ENCODE measurements around the gene TMEFF2. TPM values are rescaled to one million over a fixed set of nuclear protein-coding genes. Genes with fewer than 3 reads are reported as not detected.
A peak's percentile ranks its signal among the peaks of the same experiment; 100 is the strongest.

The TMEFF2 gene
- total RNA-seq, 1 donor, result not detected

GRCh38 chr2:192073878-192074277, 120.9 kb downstream of the TMEFF2 start:
- DNase-seq (ENCODE audit: low read depth), result no peak
- TF ChIP-seq CTCF (IDR thresholded peaks at IDR 0.05; ENCODE audit: insufficient read depth, low read depth, low read length), result no peak
- no peak overlapping the region for H3K4me3 ChIP-seq (ENCODE audit: low read depth, low read length)

- no peak overlapping the region for H3K4me3 ChIP-seq (ENCODE audit: low read depth, low read length)
- no peak for TF ChIP-seq CTCF (IDR thresholded peaks at IDR 0.05; ENCODE audit: insufficient read depth, low read depth, low read length)
- DNase-seq (ENCODE audit: low read depth), result no peak
Observed at GRCh38 chr2:192072778-192073177, 122.0 kb downstream of the TMEFF2 start.

- TF ChIP-seq CTCF (IDR thresholded peaks at IDR 0.05; ENCODE audit: insufficient read depth, low read depth, low read length), result no peak
- H3K4me3 ChIP-seq (ENCODE audit: low read depth, low read length), result no peak overlapping the region
- DNase-seq (ENCODE audit: low read depth), result no peak
Observed at GRCh38 chr2:192072261-192072660, 122.5 kb downstream of the TMEFF2 start.

GRCh38 chr2:192070099-192070498, 124.6 kb downstream of the TMEFF2 start:
- peak; percentile 16 for DNase-seq (ENCODE audit: low read depth)
- no peak overlapping the region for H3K4me3 ChIP-seq (ENCODE audit: low read depth, low read length)

GRCh38 chr2:192069417-192069816, 125.3 kb downstream of the TMEFF2 start:
- DNase-seq (ENCODE audit: low read depth), result no peak
- TF ChIP-seq CTCF (IDR thresholded peaks at IDR 0.05; ENCODE audit: insufficient read depth, low read depth, low read length), result no peak
- no peak overlapping the region for H3K4me3 ChIP-seq (ENCODE audit: low read depth, low read length)

More at GRCh38 chr2:192070099-192070498, 124.6 kb downstream of the TMEFF2 start:
- TF ChIP-seq CTCF (IDR thresholded peaks at IDR 0.05; ENCODE audit: insufficient read depth, low read depth, low read length), result no peak

- no peak for TF ChIP-seq CTCF (IDR thresholded peaks at IDR 0.05; ENCODE audit: insufficient read depth, low read depth, low read length)
- DNase-seq (ENCODE audit: low read depth), result no peak
- no peak overlapping the region for H3K4me3 ChIP-seq (ENCODE audit: low read depth, low read length)
Observed at GRCh38 chr2:192068966-192069365, 125.8 kb downstream of the TMEFF2 start.

- no peak overlapping the region for H3K4me3 ChIP-seq (ENCODE audit: low read depth, low read length)
- TF ChIP-seq CTCF (IDR thresholded peaks at IDR 0.05; ENCODE audit: insufficient read depth, low read depth, low read length), result no peak
- DNase-seq (ENCODE audit: low read depth), result no peak
Observed at GRCh38 chr2:192067631-192068030, 127.1 kb downstream of the TMEFF2 start.

Measured in fibroblast of villous mesenchyme (primary cell).